ENCODE results near the gene FGFR3.
A peak's percentile ranks its signal among the peaks of the same experiment; 100 is the strongest.

FGFR3 gene

DNA sequence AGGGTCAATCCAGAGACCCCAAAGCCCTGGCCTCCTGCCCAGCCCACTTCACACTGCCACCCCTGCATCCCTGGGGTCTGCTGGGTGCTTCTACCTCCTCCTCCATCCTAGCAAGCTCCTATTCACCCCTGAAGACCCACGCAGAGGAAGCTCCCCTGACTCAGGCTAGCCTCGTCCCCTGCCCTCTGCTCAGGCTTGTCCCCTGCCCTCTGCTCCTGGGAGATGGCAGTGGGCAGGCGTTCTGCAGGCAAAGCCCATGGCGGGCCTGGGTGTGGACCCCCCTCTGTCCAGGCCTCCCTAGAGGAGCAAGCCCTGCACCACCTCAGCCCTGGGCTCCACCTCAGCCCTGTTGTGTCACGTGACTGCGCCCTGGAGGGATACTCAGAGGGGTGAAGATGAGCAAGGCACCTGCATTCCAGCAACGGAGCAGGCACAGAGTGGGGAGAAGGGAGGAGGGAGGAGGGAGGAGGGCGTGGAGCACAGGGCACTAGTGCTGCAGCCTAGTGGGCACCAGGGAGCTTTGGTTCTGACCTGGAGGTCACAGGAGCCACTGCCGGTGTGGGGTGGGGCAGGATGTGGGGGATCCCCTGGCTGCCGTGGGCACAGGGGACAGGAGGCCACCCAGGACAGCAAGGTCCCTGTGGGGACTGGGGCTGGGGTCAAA is 27.6 kb upstream of the FGFR3 start:
- no peak for TF ChIP-seq CTCF (IDR thresholded peaks at IDR 0.05; ENCODE audit: low read depth, low read length)
- no peak for DNase-seq (ENCODE audit: extremely low read depth, low read depth)

GRCh38 chr4:1766106-1767060 is 26.7 kb upstream of the FGFR3 start:
- no peak for TF ChIP-seq CTCF (IDR thresholded peaks at IDR 0.05; ENCODE audit: low read depth, low read length)

DNA sequence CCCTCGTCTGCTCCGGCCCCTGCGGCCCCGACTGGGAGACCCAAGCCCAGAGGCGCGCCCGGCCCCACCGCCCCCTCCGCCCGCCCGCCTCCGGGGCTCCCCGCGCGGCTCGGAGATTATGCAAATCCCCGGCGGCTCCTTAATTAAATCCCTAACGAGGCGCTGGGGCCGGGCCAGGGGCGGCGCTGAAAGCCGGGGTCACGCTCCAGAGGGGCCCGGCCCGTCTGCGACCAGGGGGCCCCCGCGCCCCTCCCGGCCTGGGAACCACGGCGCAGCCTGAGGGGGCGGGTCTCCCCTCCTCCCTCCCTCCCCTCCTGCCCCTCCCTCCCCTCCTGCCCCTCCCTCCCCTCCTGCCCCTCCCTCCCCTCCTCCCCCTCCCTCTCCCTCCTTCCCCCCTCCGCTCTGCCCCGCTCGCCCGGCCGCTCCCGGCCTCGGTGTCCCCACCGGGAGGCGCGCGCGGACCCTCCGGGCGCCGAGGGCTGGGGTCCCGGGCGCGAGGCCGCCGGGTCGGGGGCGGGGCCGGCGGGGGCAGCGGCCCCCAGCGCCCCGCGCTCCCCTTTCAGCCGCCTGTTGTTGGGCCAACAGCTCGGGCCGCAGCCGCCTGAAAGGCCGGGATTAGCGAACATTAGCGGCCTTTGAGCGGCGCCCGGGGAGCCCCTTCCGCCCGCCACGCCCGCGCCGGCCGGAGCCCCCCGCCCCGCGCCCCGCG is 25.9 kb upstream of the FGFR3 start:
- no peak for TF ChIP-seq CTCF (IDR thresholded peaks at IDR 0.05; ENCODE audit: low read depth, low read length)
- DNase-seq (ENCODE audit: extremely low read depth, low read depth): no peak

More at GRCh38 chr4:1766106-1767060, 26.7 kb upstream of the FGFR3 start:
- no peak for DNase-seq (ENCODE audit: extremely low read depth, low read depth)

- TF ChIP-seq CTCF (IDR thresholded peaks at IDR 0.05; ENCODE audit: low read depth, low read length): peak; percentile 38
- no peak for DNase-seq (ENCODE audit: extremely low read depth, low read depth)
Observed at GRCh38 chr4:1767770-1768366, 25.2 kb upstream of the FGFR3 start.

GRCh38 chr4:1768367-1769034 is 24.6 kb upstream of the FGFR3 start:
- TF ChIP-seq CTCF (IDR thresholded peaks at IDR 0.05; ENCODE audit: low read depth, low read length): no peak

DNA sequence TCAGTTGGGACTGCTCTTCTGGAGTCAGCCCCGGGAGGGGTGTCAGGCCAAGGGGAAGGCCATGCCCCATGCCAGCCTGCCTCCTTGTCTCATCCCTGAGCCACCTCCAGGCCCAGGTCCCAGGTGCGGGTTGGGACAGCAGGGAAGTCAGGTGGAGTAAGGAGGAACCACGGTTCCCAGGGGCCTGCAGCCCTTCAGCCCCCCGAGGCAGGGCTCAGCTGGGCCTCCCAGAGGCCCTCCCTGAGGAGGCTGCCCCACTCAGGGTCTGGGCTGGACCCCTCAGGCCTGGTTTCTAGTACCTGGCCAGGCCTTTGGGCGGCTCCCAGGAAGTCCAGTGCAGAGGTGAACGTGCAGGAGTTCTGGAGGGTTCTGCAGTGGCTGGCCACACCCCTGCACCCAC is 23.4 kb upstream of the FGFR3 start:
- TF ChIP-seq CTCF (IDR thresholded peaks at IDR 0.05; ENCODE audit: low read depth, low read length): no peak
- DNase-seq (ENCODE audit: extremely low read depth, low read depth): no peak

More at GRCh38 chr4:1768367-1769034, 24.6 kb upstream of the FGFR3 start:
- DNase-seq (ENCODE audit: extremely low read depth, low read depth): no peak
